A549 treated with Mapracorat at 1 μM for 4 hours (cell line): ENCODE results near the gene CCRL2. TPM values are rescaled to one million over a fixed set of nuclear protein-coding genes. Genes with fewer than 3 reads are reported as not detected.

Experiments
- total RNA-seq: library from RNA; stranded (reverse); fragments of 200-300 nt; extraction: Qiagen RNA extraction; gene quantifications from 5 replicates; pipeline ENCODE4 v1.2.3, GENCODE V29; 2022

CCRL2 gene
- total RNA-seq, result 0.07 to 0.17 TPM (median 0.11 TPM) in 4 of 5 replicates, not detected in the other

GRCh38 chr3:46406788-46407611 is at the start of gene CCRL2, which contains the start of gene CCR5AS:
Gene CCRL2 (plus strand): TSS chr3:46407259. CDS start chr3:46408080, 821 bp downstream.
Gene CCR5AS (minus strand): TSS chr3:46407066.

GRCh38 chr3:46370839-46371518 is 36.1 kb upstream of the CCRL2 start, which contains the start of gene CCR5:
Gene CCR5 (plus strand): TSS chr3:46370946. CDS start chr3:46372903, 1,957 bp downstream.

Other genes starting within 250 kb of the CCRL2 start
- gene CCR1, start 198.9 kb upstream of the CCRL2 start, total RNA-seq, result not detected in 5 replicates
- not detected in 5 replicates for gene CCR3, start 164.8 kb upstream of the CCRL2 start, total RNA-seq
- gene CCR2, start 53.1 kb upstream of the CCRL2 start, total RNA-seq, result not detected in 5 replicates
- not detected in 5 replicates for gene CCR5, start 36.3 kb upstream of the CCRL2 start, total RNA-seq
- 0.06 TPM in 1 of 5 replicates, not detected in the others for gene LTF, start 57.6 kb downstream of the CCRL2 start, total RNA-seq
- gene RTP3, start 90.7 kb downstream of the CCRL2 start, total RNA-seq, result not detected in 5 replicates
- gene LRRC2, start 159.0 kb downstream of the CCRL2 start, total RNA-seq, result not detected in 5 replicates
- gene FAM240A, start 205.3 kb downstream of the CCRL2 start, total RNA-seq, result not detected in 5 replicates